Thyroid gland (tissue), 4 donors: Measurements from ENCODE around the gene GOLIM4. TPM values are rescaled to one million over a fixed set of nuclear protein-coding genes. Genes with fewer than 3 reads are reported as not detected.

ENCODE experiments used
- DNase-seq, 2 donors: peaks; one replicate each; pipeline ENCODE4 v3.0.0-alpha.2; 2019
- H3K27ac ChIP-seq, 3 donors: fragments of 200-600 bp; sonication (generic); 1 replicate in 2 of 3; 2 replicates in 1 of 3; pipeline ENCODE4 v1.5.1; 2016 to 2019; ENCODE audit warnings: mild to moderate bottlenecking in 1 of 3, moderate library complexity in 1 of 3
- H3K27me3 ChIP-seq: fragments of 200-600 bp; sonication (generic); one replicate; pipeline ENCODE4 v1.5.1; 2019
- H3K36me3 ChIP-seq, 2 donors: fragments of 200-600 bp; sonication (generic); one replicate each; pipeline ENCODE4 v1.5.1; 2016 to 2019
- H3K4me1 ChIP-seq, 2 donors: fragments of 200-600 bp; sonication (generic); one replicate each; pipeline ENCODE4 v1.5.1; 2017 to 2019
- H3K4me3 ChIP-seq, 3 donors: fragments of 200-600 bp; sonication (generic); replicated peaks in 1 of 3; 1 replicate in 2 of 3; 2 replicates in 1 of 3; pipeline ENCODE4 v1.5.1; 2016; ENCODE audit warnings: mild to moderate bottlenecking in 1 of 3
- H3K9me3 ChIP-seq: fragments of 200-600 bp; sonication (generic); one replicate; pipeline ENCODE4 v1.5.1; 2017
- CTCF ChIP-seq, 6 experiments: fragments of 200-600 bp in 3 of 6; fragments of 450-650 bp in 3 of 6; sonication (generic) in 3 of 6; IDR thresholded peaks; one replicate each; pipeline ENCODE4 v1.5.1; 2016 to 2019; ENCODE audit warnings: antibody characterized with exemption in 6 of 6, mild to moderate bottlenecking in 2 of 6, inconsistent platforms in 1 of 6, moderate library complexity in 1 of 6
- POLR2A ChIP-seq, 2 donors: fragments of 450-650 bp; IDR thresholded peaks; one replicate each; pipeline ENCODE4 v1.6.1; 2017; ENCODE audit warnings: antibody characterized with exemption in 2 of 2, mild to moderate bottlenecking in 2 of 2, moderate library complexity in 1 of 2
- WGBS, 2 donors: methylation state at CpG; one replicate each; pipeline ENCODE4 v1.1.5; 2017; 5-methylcytosine and 5-hydroxymethylcytosine counted together
- intact Hi-C: fragments of 100-400 bp; cut with DNase I; formaldehyde crosslinking; loops from one replicate; pipeline ENCODE4 v1.15.1; 2023
- total RNA-seq, 4 donors: library from RNA; depleted of rRNA; stranded (reverse); fragments of >200 nt; gene quantifications; one replicate each; pipeline ENCODE4 v1.2.3, GENCODE V29; 2016

The GOLIM4 gene
- total RNA-seq, 4 donors from 2014 or later: 32.2 to 41.8 (median 34.2) TPM

- no peak for DNase-seq
- no peaks in the 10 kb centered on the region for H3K27me3 ChIP-seq
- WGBS, 2 donors: 83 to 91% methylated on average over 3 of the region's 3 CpGs
- peaks cover 5 to 18% of the 10 kb centered on the region in 2 donors for H3K4me1 ChIP-seq
- intact Hi-C loops: no loop called here
- no peak for TF ChIP-seq POLR2A (IDR thresholded peaks at IDR 0.05)
- no peak for TF ChIP-seq CTCF (IDR thresholded peaks at IDR 0.05)
- no peaks in the 10 kb centered on the region for H3K9me3 ChIP-seq
- H3K36me3 ChIP-seq: no peaks in the 10 kb centered on the region
- H3K4me3 ChIP-seq: no peak overlapping the region
- H3K27ac ChIP-seq: no peak overlapping the region
Observed at GRCh38 chr3:168112894-168113293, 17.2 kb upstream of the GOLIM4 start.

GRCh38 chr3:168104361-168104760 lies 8.6 kb upstream of the GOLIM4 start:
- Histone ChIP-seq H3K9me3 (no peaks in the 10 kb centered on the region), H3K4me1 (no peaks in the 10 kb centered on the region), H3K4me3 (no peak overlapping the region), H3K36me3 (no peaks in the 10 kb centered on the region), H3K27ac (no peak overlapping the region), H3K27me3 (no peaks in the 10 kb centered on the region)
- DNase-seq: no peak
- TF ChIP-seq POLR2A (IDR thresholded peaks at IDR 0.05) (no peak), CTCF (IDR thresholded peaks at IDR 0.05) (no peak)
- intact Hi-C loops: no loop called here

GRCh38 chr3:168102735-168103410 lies 7.1 kb upstream of the GOLIM4 start:
- intact Hi-C loops: no loop called here
- no peaks in the 10 kb centered on the region for H3K27me3 ChIP-seq
- H3K27ac ChIP-seq: no peak overlapping the region
- DNase-seq: no peak
- H3K4me1 ChIP-seq: no peaks in the 10 kb centered on the region
- TF ChIP-seq POLR2A (IDR thresholded peaks at IDR 0.05) (no peak), CTCF (IDR thresholded peaks at IDR 0.05) (no peak)
- WGBS, 2 donors: 55 to 64% methylated on average over 4 of the region's 4 CpGs
- no peak overlapping the region for H3K4me3 ChIP-seq
- H3K9me3 ChIP-seq: no peaks in the 10 kb centered on the region
- H3K36me3 ChIP-seq: no peaks in the 10 kb centered on the region

GRCh38 chr3:168100777-168101492 lies 5.2 kb upstream of the GOLIM4 start:
- intact Hi-C loops: no loop called here
- H3K9me3 ChIP-seq: no peaks in the 10 kb centered on the region
- H3K4me1 ChIP-seq: no peaks in the 10 kb centered on the region
- H3K27me3 ChIP-seq: no peaks in the 10 kb centered on the region
- DNase-seq: no peak
- no peak overlapping the region for H3K27ac ChIP-seq
- WGBS, 2 donors: 77 to 92% methylated on average over 3 of the region's 3 CpGs
- no peak overlapping the region for H3K4me3 ChIP-seq
- TF ChIP-seq CTCF (IDR thresholded peaks at IDR 0.05): no peak
- TF ChIP-seq POLR2A (IDR thresholded peaks at IDR 0.05): no peak
- no peaks in the 10 kb centered on the region for H3K36me3 ChIP-seq

- no peak for DNase-seq
- intact Hi-C loops: no loop called here
- Histone ChIP-seq H3K9me3 (no peaks in the 10 kb centered on the region), H3K4me3 (no peak overlapping the region), H3K27me3 (no peaks in the 10 kb centered on the region), H3K36me3 (no peaks in the 10 kb centered on the region), H3K4me1 (peaks cover 11 to 15% of the 10 kb centered on the region in 2 donors), H3K27ac (no peak overlapping the region)
- no peak for TF ChIP-seq POLR2A (IDR thresholded peaks at IDR 0.05)
- no peak for TF ChIP-seq CTCF (IDR thresholded peaks at IDR 0.05)
Observed at GRCh38 chr3:168097381-168097780, 1.7 kb upstream of the GOLIM4 start.
